Upper lobe of right lung (tissue), 1 donor: Measurements from ENCODE around the gene CEBPE. TPM values are rescaled to one million over a fixed set of nuclear protein-coding genes. Genes with fewer than 3 reads are reported as not detected.

Experiments
- ATAC-seq: fragments of 200-7000 bp; cut with Tn5 transposase; one replicate; pipeline ENCODE4 v1.9.1; 2020; ENCODE audit warnings: mild to moderate bottlenecking, moderate library complexity
- DNase-seq: peaks from one replicate; pipeline ENCODE4 v3.0.0-alpha.2; 2020
- H3K27ac ChIP-seq: fragments of 200-600 bp; one replicate; pipeline ENCODE4 v1.8.0; 2022
- H3K27me3 ChIP-seq: fragments of 200-600 bp; one replicate; pipeline ENCODE4 v1.8.0; 2022; ENCODE audit warnings: mild to moderate bottlenecking
- H3K36me3 ChIP-seq: fragments of 200-600 bp; one replicate; pipeline ENCODE4 v1.8.0; 2022
- H3K4me1 ChIP-seq: fragments of 200-600 bp; one replicate; pipeline ENCODE4 v1.8.0; 2022
- H3K4me3 ChIP-seq: fragments of 200-600 bp; one replicate; pipeline ENCODE4 v1.8.0; 2022; ENCODE audit warnings: mild to moderate bottlenecking
- H3K9me3 ChIP-seq: fragments of 200-600 bp; one replicate; pipeline ENCODE4 v1.8.0; 2022
- CTCF ChIP-seq: fragments of 200-600 bp; IDR thresholded peaks from one replicate; pipeline ENCODE4 v1.8.0; 2022; ENCODE audit warnings: antibody characterized with exemption
- intact Hi-C: fragments of 100-400 bp; cut with DNase I; formaldehyde crosslinking; loops from one replicate; pipeline ENCODE4 v1.11.0; 2022
- total RNA-seq: library from RNA; stranded (reverse); fragmentation: NEBNext Ultra II Directional; extraction: Animal tissue kit (Norgen Biotek cat#: 25700); gene quantifications from one replicate; pipeline ENCODE4 v1.2.1, GENCODE V29; 2021
- donor health status: DM: no; HTN: yes; CAD: no; lungs with severe emphysema.

Gene CEBPE
- total RNA-seq, 1 donor from 2014 or later = not detected

DNA sequence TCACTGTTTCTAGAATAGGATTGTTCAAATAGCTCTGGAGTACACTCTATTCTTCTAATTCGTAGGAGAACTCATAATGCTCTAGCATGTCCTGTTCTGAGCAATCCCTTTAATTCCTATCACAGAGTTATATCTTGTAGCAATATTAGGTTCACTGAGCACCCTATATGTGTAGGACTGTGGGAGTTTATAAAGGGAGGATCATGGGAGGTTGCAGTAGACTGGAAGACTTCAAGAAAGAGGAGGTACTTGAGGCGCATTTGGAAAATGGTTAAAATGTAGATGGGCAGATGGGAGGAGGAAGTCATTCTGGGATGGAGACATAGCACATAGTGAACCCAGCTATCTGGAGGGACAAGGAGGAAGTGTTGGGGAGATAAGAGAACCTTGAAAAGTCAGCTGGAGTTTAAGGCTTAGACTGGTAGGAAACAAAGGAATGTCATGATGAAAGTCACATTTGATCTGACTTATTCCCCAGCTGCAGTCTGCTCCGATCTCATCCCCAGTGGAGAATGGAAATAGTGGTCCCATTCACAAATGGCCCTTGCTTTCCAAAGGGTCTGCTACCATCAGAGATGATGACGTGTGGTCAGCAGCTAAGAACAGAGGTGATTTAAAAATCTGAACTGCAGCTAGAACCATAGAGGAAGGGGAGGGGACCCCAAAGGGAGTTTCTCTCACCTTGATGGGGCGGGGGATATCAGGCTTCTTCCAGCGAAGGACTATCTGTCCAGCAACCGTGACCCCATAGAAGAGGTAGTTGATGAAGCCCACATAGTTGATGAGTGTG, 10.1 kb upstream of the CEBPE start:
- no peak for ATAC-seq
- Histone ChIP-seq H3K27ac (no peak overlapping the region), H3K4me3 (no peak overlapping the region), H3K4me1 (peaks cover 4% of the 10 kb centered on the region), H3K9me3 (no peaks in the 10 kb centered on the region), H3K36me3 (peaks cover 21% of the 10 kb centered on the region), H3K27me3 (no peaks in the 10 kb centered on the region)
- intact Hi-C loops = no loop called here
- no peak for DNase-seq
- TF ChIP-seq CTCF = no peak

- no peaks in the 10 kb centered on the region for H3K9me3 ChIP-seq
- H3K27me3 ChIP-seq = no peaks in the 10 kb centered on the region
- H3K27ac ChIP-seq = no peak overlapping the region
- DNase-seq (no peak), ATAC-seq (no peak)
- H3K4me1 ChIP-seq = peaks cover 4% of the 10 kb centered on the region
- TF ChIP-seq CTCF = no peak
- peaks cover 21% of the 10 kb centered on the region for H3K36me3 ChIP-seq
- H3K4me3 ChIP-seq = no peak overlapping the region
- intact Hi-C loops = no loop called here
Observed at GRCh38 chr14:23127861-23128260, 8.8 kb upstream of the CEBPE start.

GRCh38 chr14:23126548-23127278, 7.7 kb upstream of the CEBPE start:
- DNase-seq = no peak

DNA sequence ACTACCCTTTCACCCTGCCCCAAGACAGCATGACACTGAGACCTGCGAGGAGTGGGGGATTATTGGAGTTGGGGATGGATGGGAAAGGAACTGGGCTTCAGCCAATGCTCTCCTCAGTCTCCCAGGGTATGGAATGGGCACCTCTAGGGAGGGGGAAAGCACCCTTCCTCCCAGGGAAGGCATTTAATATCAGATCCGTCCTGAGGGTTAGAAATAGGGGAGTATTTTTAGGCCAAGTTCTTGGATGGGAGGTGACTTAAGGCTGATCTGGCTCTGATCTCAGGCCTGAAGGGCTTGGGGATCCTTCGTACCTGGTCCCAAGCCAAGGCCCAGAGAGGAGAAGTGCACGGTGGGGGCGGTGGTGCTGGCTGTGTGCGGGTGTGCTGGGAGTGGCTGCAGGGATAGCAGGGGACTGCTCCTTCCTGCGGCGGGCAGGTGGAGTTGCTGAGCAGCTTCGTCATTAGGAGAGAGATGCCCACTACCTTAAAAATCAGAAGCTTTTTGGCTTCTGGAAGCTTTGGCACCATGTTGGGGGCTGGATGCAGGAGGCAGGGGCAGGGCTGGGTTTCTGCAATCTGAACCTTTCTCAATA, 7.0 kb upstream of the CEBPE start:
- H3K36me3 ChIP-seq = peaks cover 21% of the 10 kb centered on the region
- TF ChIP-seq CTCF = no peak
- no peaks in the 10 kb centered on the region for H3K9me3 ChIP-seq
- DNase-seq = no peak
- intact Hi-C loops = no loop called here
- H3K27ac ChIP-seq = no peak overlapping the region
- ATAC-seq = peak; percentile 22
- peaks cover 4% of the 10 kb centered on the region for H3K4me1 ChIP-seq
- H3K4me3 ChIP-seq = no peak overlapping the region
- no peaks in the 10 kb centered on the region for H3K27me3 ChIP-seq

More at GRCh38 chr14:23126548-23127278, 7.7 kb upstream of the CEBPE start:
- H3K4me3 ChIP-seq = no peak overlapping the region
- ATAC-seq = no peak
- no peak for TF ChIP-seq CTCF
- peaks cover 4% of the 10 kb centered on the region for H3K4me1 ChIP-seq
- intact Hi-C loops = no loop called here
- no peaks in the 10 kb centered on the region for H3K27me3 ChIP-seq
- H3K9me3 ChIP-seq = no peaks in the 10 kb centered on the region
- no peak overlapping the region for H3K27ac ChIP-seq
- H3K36me3 ChIP-seq = peaks cover 21% of the 10 kb centered on the region

DNA sequence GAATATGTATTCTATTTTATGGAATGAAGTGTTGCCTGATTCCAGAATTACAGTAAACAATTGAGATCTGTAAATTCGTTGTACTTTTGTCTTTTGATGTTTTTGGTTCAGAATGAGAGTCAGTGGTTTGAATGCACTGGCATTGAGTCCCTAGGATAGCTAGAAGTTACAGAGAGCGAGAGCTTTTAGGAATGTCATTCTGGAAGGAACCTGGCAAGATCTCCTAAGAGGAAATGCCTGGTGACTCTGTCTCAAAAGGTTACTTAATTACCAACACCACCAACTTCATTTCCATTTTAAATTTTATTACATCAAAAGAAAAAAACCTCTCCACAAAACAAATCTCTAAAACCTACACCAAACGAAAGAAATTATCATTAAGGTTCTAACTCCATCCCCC, 6.0 kb upstream of the CEBPE start:
- DNase-seq (no peak), ATAC-seq (no peak)
- Histone ChIP-seq H3K4me1 (no peaks in the 10 kb centered on the region), H3K27ac (no peak overlapping the region), H3K36me3 (peaks cover 17% of the 10 kb centered on the region), H3K27me3 (no peaks in the 10 kb centered on the region), H3K4me3 (no peak overlapping the region), H3K9me3 (no peaks in the 10 kb centered on the region)
- intact Hi-C loops = no loop called here
- no peak for TF ChIP-seq CTCF
